ENCODE data around the gene ATP6V1F.

Gene ATP6V1F

GRCh38 chr7:128855559-128855958, 7.1 kb upstream of the ATP6V1F start:
- TF ChIP-seq CTCF (conservative IDR thresholded peaks at IDR 0.05; ENCODE audit: low read length) (no peak), EZH2phosphoT487 (IDR thresholded peaks at IDR 0.05; ENCODE audit: borderline replicate concordance) (no peak)
- H3K4me1 ChIP-seq (ENCODE audit: insufficient read depth, low read length, poor library complexity, severe bottlenecking) = no peaks in the 10 kb centered on the region

GRCh38 chr7:128856001-128856718, 6.5 kb upstream of the ATP6V1F start:
- Histone ChIP-seq H3K9me2 (replicated peaks; ENCODE audit: low read depth, low read length) (no peaks in the 10 kb centered on the region), H3K79me2 (ENCODE audit: insufficient read depth, low read length) (no peaks in the 10 kb centered on the region), H3K4me3 (ENCODE audit: low read length, poor library complexity, severe bottlenecking) (no peak overlapping the region), H3K4me1 (ENCODE audit: insufficient read depth, low read length, poor library complexity, severe bottlenecking) (no peaks in the 10 kb centered on the region), H2AFZ (ENCODE audit: low read length) (no peak overlapping the region), H3K9me3 (ENCODE audit: insufficient read depth, low read depth, low read length) (no peaks in the 10 kb centered on the region), H3K4me2 (ENCODE audit: low read depth, low read length, poor library complexity, severe bottlenecking) (no peak overlapping the region), H3F3A (ENCODE audit: low read depth) (no peaks in the 10 kb centered on the region), H3K9ac (ENCODE audit: low read depth, low read length, poor library complexity, severe bottlenecking) (no peak overlapping the region), H3K27me3 (ENCODE audit: insufficient read depth, low read length, poor library complexity, severe bottlenecking) (no peaks in the 10 kb centered on the region), H4K20me1 (ENCODE audit: insufficient read depth, low read length, poor library complexity, severe bottlenecking) (no peaks in the 10 kb centered on the region), H3K36me3 (ENCODE audit: insufficient read depth, low read length) (no peaks in the 10 kb centered on the region)
- TF ChIP-seq CTCF (conservative IDR thresholded peaks at IDR 0.05; ENCODE audit: low read length) (no peak), EZH2phosphoT487 (IDR thresholded peaks at IDR 0.05; ENCODE audit: borderline replicate concordance) (no peak)

More at GRCh38 chr7:128855559-128855958, 7.1 kb upstream of the ATP6V1F start:
- Histone ChIP-seq H3K36me3 (ENCODE audit: insufficient read depth, low read length) (no peaks in the 10 kb centered on the region), H4K20me1 (ENCODE audit: insufficient read depth, low read length, poor library complexity, severe bottlenecking) (no peaks in the 10 kb centered on the region), H3K27me3 (ENCODE audit: insufficient read depth, low read length, poor library complexity, severe bottlenecking) (no peaks in the 10 kb centered on the region), H3K9me3 (ENCODE audit: insufficient read depth, low read depth, low read length) (no peaks in the 10 kb centered on the region), H3K4me2 (ENCODE audit: low read depth, low read length, poor library complexity, severe bottlenecking) (no peak overlapping the region), H3K79me2 (ENCODE audit: insufficient read depth, low read length) (no peaks in the 10 kb centered on the region), H3K9me2 (replicated peaks; ENCODE audit: low read depth, low read length) (no peaks in the 10 kb centered on the region), H3K4me3 (ENCODE audit: low read length, poor library complexity, severe bottlenecking) (no peak overlapping the region), H2AFZ (ENCODE audit: low read length) (no peak overlapping the region), H3F3A (ENCODE audit: low read depth) (no peaks in the 10 kb centered on the region), H3K9ac (ENCODE audit: low read depth, low read length, poor library complexity, severe bottlenecking) (no peak overlapping the region)

GRCh38 chr7:128858380-128859231, 4.0 kb upstream of the ATP6V1F start:
- Histone ChIP-seq H3K9me3 (ENCODE audit: insufficient read depth, low read depth, low read length) (no peaks in the 10 kb centered on the region), H2AFZ (ENCODE audit: low read length) (no peak overlapping the region), H3F3A (ENCODE audit: low read depth) (no peaks in the 10 kb centered on the region), H3K79me2 (ENCODE audit: insufficient read depth, low read length) (peaks cover 8% of the 10 kb centered on the region), H4K20me1 (ENCODE audit: insufficient read depth, low read length, poor library complexity, severe bottlenecking) (no peaks in the 10 kb centered on the region), H3K9me2 (replicated peaks; ENCODE audit: low read depth, low read length) (no peaks in the 10 kb centered on the region), H3K9ac (ENCODE audit: low read depth, low read length, poor library complexity, severe bottlenecking) (no peak overlapping the region), H3K27me3 (ENCODE audit: insufficient read depth, low read length, poor library complexity, severe bottlenecking) (no peaks in the 10 kb centered on the region), H3K4me3 (ENCODE audit: low read length, poor library complexity, severe bottlenecking) (no peak overlapping the region), H3K4me2 (ENCODE audit: low read depth, low read length, poor library complexity, severe bottlenecking) (no peak overlapping the region), H3K4me1 (ENCODE audit: insufficient read depth, low read length, poor library complexity, severe bottlenecking) (peaks cover 6% of the 10 kb centered on the region), H3K36me3 (ENCODE audit: insufficient read depth, low read length) (no peaks in the 10 kb centered on the region)
- no peak for TF ChIP-seq CTCF (conservative IDR thresholded peaks at IDR 0.05; ENCODE audit: low read length)
- no peak for TF ChIP-seq EZH2phosphoT487 (IDR thresholded peaks at IDR 0.05; ENCODE audit: borderline replicate concordance)

Data from Loucy (cell line).